T47D (cell line): ENCODE results near the gene ZXDC.

Experiments
- DNase-seq, 2 experiments: peaks; one replicate each; pipeline versions ENCODE4 v3.0.0 to v3.0.0-alpha.2; 2011 to 2012; ENCODE audit warnings: low read depth in 1 of 2, low spot score in 1 of 2
- JUND ChIP-seq: IDR thresholded peaks from 2 replicates; pipeline ENCODE4 v1.6.1; 2012; ENCODE audit warnings: low read depth
- in situ Hi-C: cut with HindIII; loops from 2 replicates; pipeline ENCODE4 v1.10.0; 2016; ENCODE audit warnings: low sequenced_read_pairs, low pct_unique_long_range_greater_than_20kb

ZXDC gene

DNA sequence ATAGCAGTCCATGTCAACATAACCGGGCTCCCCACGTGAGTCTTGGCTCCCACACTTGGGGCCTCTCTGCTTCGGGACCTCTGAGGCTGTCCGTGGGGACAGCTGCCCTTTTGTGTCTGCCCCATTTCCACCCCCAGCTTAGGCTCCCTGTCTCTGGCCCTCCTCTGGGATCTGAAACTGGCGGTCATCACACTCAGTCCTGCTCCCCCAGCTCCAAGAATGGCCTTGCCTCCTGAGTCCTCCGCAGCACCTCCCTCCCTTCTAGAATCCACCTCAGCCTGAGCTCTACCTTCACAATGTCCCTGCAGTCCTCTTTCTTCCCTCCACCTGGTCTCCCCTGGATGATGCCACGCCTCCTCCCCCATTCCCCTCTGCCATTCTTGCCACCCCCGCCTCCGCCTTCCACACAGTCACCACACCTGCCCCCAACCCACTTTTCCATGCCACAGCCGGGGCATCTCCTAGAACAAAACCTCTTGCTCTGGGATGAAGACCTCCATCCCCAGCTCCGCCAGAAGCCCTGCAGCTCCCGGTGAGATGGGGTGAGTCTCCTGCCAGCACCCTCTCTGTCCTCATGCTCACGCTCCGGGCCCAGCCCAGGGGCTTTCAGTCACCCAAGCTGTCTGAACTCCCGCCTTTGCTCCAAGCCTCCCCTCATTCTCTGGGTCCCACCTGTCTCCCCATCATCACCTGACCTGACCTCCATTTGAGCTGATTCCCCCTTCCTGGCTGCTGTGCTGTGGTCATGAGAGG is 7.0 kb upstream of the ZXDC start:
- in situ Hi-C loops, result no loop called here
- no peak for DNase-seq
- TF ChIP-seq JUND, result no peak

DNA sequence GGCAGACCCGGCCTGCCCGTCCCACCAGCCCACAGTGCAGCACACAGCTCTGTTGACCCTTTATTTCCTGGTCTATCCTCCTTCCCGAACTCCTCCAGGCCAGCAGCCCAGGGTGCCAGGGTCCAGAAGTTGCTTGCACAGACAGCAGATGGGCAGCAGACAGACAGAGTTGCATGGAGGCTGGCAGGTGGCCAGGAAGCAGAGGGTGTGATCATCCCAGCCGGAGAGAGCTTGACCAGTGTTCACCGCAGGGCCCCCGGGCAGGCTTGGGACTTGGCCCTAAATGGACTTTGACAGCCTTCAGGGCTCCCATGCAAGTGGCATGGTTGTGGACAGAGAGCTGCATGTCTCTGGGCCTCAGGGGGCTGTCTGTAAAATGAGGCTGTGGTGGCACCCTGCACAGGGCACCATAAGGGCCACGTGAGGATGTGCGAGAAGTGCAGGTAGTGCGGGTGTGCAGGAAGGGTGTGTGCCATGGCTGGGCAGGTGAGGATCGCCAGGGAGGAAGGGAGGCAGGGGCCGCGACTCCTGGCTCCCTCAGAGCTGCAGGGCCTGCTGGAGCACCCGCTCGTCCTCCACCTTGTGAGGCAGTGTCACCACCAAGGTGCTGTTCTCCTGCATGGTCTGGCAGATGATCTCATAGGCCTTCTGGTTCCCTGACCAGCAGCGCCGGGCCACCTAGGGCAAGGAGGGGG is 6.3 kb upstream of the ZXDC start:
- no peak for DNase-seq
- in situ Hi-C loops, result no loop called here
- TF ChIP-seq JUND, result no peak

DNA sequence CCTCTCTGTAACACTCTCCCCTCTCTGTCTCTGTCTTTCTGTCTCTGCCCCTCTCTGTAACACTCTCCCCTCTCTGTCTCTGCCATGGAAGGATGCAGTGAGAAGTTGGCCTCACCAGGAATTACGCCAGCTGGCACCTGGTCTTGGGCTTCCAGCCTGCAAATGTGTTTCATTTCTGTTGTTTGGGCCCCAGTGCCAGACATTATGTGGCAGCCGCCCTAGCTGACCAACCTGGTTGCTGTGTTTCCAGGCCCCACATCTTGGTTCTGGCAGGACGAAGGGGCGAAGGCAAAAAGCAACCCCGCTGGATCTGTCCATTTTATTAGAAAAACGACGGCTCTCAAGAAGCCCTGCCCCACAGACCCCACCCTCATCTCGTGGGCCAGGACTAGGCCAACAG is 5.2 kb upstream of the ZXDC start:
- DNase-seq, result no peak
- in situ Hi-C loops, result no loop called here
- no peak for TF ChIP-seq JUND

DNA sequence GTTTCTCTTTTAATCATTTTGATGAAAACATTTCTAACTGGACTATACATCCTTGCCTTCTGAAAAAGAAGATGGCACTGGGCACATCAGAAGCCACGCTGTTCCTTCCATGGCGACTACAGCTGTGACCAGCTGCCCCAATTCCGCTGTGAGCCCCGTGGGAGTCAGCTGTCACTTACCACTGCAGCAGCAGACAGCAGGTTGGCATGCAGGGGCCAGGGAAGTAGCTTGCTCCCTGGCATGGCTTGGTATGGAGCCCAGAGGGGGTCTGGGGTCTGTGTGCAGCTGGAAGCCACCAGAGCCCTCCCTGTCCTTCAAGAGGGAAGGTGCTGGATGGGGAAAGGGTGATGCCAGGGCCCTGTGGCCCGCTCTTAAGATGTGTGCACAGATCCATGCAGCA is 4.5 kb upstream of the ZXDC start:
- in situ Hi-C loops, result no loop called here
- no peak for TF ChIP-seq JUND
- no peak for DNase-seq

DNA sequence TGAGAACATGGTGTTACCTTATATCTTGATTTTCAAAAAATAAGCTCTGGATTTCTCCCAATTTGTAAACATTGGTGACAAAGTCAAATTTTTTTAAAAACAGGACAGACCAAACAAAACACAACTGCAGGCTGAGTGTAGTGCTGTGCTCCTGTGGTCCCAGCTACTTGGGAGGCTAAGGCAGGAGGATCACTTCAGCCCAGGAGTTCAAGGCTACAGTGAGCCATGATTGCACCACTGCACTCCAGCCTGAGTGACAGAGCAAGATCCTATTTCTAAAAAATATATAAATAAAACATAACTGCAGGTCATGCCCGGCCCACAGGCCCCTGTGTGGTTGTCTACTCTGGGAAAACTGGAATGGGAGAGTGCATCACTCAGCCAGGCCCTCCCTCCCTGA is 4.0 kb upstream of the ZXDC start:
- TF ChIP-seq JUND, result no peak
- in situ Hi-C loops, result no loop called here
- DNase-seq, result no peak

DNA sequence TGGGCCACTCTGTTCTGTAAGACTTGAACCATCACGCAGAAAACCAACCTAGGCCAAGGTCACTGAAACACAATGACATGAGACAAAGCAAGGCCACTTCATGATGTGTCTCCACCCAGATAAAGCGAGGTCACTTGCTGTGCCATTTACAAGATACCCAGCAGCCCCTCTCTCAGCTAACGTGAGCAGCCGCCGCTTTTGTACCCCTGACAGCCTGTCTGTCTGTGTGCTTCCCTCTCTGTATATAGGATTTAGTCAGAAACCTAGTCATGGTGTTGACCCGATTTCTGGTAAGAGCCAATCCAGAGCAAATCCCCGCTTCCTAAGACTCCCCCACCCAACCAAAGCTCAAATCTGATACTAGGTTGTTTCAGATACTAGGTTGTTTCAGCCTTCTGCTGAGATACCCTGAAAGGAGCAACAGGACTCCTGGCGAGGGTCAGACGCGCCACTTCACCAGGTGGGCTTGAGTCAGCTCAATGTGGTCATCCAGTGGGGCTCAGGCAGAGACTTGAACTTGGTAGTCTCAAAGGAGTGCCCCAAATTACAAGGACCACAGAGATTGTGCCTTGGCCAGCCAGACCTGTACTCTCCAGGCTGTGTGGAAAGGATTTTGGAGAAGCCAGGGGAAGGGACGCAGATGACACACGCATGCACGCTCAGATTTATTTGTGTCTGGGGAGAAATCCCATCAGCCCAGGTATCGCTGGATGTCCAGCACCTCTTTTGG is 3.1 kb upstream of the ZXDC start:
- in situ Hi-C loops, result no loop called here
- no peak for TF ChIP-seq JUND

DNA sequence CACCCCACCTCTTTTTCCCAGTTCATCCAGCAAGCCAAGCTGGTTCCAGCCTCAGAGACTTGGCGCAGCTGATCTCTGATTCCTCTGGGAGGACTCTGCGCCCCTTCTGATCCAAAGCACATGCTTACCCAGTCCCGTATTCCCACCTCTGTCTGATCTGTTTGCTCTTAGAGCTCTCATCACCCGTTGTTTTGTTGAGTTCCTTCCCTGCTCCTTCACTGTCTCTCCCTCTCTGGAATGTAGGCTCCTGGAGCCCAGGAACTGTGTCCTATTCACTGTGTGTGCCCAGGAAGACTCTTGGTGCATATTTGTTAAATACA is 1.3 kb upstream of the ZXDC start:
- TF ChIP-seq JUND, result no peak
- in situ Hi-C loops, result no loop called here
- DNase-seq, result peak; percentile 26 to 61

More for the DNA sequence above, 3.1 kb upstream of the ZXDC start:
- DNase-seq, result no peak

DNA sequence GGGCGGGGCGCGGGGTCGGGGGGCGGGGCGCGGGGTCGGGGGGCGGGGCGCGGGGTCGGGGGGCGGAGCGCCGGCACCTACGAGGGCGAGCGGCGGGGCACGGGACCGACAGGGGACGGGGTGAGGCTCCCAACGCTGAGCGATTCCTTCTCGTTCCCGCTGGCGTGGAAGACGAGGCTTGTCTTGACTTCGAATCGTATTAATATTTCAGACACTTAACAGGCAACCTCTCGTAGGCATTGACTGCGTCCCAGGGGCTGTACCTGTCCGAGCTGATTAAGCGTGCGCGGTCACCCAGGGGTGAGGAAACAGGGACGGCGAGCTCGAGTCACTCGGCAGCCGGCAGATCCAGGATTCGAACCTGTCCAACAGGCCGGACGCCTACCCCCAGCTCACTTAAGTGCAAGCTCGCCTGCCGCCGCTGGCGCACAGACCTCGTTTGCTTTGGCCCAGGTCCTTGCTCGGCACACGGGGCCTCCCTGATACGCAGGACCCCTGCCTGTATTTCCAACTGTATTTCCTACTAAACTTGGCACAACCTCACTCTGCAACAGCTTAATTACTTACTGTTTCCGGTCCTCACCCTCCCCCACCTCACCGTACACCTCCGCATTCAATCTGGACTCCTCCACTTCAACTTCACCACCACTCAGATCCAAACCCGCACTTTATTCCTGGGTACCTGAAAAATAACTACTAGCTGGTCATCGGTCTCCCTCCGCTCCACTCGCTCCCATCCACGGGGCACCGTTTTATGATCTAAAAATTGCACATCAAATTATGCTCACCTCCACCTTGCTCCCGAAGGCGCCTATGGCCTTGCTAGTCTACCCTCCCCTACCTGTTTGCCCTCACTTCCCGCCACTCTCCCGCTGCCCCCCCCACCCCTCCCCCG is 722 bp upstream of the ZXDC start:
- TF ChIP-seq JUND, result no peak
- in situ Hi-C loops, result no loop called here
- peak; percentile 83 to 91 for DNase-seq

DNA sequence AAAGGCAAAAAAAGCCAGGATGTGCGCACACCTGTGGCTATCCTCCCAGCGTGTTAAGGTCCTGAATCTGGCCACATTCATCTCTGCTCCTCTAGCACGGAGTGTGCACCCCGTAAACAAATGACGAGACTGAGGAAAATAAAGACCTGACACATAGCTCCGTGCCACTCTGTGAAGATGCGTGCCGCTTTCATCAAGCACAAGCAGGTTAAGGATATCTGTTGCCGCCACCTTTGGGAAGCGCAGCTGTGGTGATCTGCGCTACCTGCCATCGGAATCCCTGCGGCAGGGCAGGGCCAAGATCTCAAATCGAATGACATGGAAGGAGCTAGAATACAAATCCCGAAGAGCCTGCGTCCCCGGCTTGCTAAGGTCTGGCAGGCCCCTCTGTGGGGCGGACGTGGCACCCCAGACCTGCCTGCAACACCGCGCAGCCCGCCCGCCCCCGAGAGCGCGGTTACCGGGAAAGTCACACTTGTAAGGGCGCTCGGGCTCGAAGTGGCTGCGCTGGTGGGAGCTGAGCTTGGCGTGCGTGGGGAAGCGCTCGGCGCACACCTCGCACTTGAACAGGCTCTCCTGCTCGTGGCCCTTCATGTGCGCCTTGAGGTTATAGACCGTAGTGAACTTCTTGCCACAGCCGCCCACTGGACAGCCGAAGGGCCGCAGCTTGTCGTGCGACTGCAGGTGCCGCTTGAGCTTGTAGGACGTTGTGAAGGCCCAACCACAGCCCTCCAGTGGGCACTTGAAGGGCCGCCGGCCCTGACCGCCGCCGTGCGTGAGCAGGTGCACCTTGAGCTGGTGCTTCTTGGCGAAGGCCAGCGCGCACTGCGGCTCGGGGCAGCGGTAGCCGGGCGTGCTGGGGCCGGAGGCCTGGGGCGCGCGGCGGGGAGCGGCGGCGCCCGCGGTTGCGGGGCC is 936 bp downstream of the ZXDC start:
- in situ Hi-C loops, result no loop called here
- peak; percentile 34 to 65 for DNase-seq
- no peak for TF ChIP-seq JUND

DNA sequence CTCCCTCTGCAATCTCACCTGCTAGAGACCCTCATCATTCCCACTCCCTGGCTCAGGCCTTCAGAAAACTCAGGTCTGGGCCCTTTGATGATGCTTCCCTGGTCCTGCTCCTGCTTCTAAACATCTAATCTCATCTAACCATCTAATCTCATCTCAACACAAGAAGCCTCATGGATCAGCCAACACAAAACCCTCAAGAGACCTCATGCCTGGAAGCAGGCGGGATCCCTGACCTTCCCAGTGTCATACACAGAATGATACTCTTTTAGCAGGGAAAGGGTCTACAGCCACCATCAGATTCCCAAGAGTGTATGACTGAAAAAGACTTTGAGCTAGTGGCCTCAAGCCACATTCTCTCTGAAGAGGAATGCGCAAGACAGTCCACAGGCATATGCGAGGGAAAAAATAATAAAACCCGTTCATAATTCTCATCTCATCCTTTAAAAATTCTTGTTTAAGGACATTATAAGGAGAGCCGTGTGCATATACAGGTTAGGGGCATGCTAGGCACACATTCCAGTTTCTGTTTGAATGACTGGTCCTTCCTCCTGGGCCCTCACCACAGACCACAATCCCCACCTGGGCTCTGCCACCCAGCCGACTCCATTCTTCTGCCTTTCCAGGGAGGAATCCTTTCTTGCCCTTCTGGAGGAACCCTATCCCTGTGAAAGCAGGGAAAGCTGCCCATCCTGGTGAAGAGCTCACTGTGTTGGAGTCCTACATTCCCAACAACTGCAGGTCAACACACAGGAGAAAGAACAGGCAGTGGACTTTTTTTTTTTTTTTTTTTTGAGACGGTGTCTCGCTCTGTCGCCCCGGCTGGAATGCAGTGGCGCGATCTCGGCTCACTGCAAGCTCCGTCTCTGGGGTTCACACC is 2.2 kb downstream of the ZXDC start:
- DNase-seq, result peak in 1 of 2 experiments; percentile 10
- in situ Hi-C loops, result no loop called here

More for the DNA sequence above, 2.2 kb downstream of the ZXDC start:
- TF ChIP-seq JUND, result no peak
